ENCODE measurements around the gene ANKRD34B. TPM values are rescaled to one million over a fixed set of nuclear protein-coding genes. Genes with fewer than 3 reads are reported as not detected.

Gene ANKRD34B
- total RNA-seq, 2 donors from 2014 or later = 0.20 to 0.49 TPM

- no peaks in the 10 kb centered on the region for H3K27me3 ChIP-seq (ENCODE audit: control insufficient read depth, insufficient read depth, low read length, poor library complexity, severe bottlenecking)
- no peak overlapping the region for H3K27ac Mint-ChIP-seq
- H3K27ac ChIP-seq (ENCODE audit: low read depth, low read length) = no peak overlapping the region
- no peak overlapping the region for H3K4me3 ChIP-seq (ENCODE audit: low read length)
- no peak overlapping the region for H3K4me3 Mint-ChIP-seq
- no peaks in the 10 kb centered on the region for H3K9me3 ChIP-seq (ENCODE audit: control insufficient read depth, low read length)
- TF ChIP-seq CTCF (conservative IDR thresholded peaks at IDR 0.05) = no peak
- no peaks in the 10 kb centered on the region for H3K4me1 ChIP-seq (ENCODE audit: control insufficient read depth, insufficient read depth, low read length)
- no peaks in the 10 kb centered on the region for H3K9me3 Mint-ChIP-seq
- H3K36me3 Mint-ChIP-seq (ENCODE audit: low read depth) = no peaks in the 10 kb centered on the region
- no peaks in the 10 kb centered on the region for H3K36me3 ChIP-seq (ENCODE audit: control insufficient read depth, insufficient read depth, low read length)
- no peak for DNase-seq
- 73 to 100% methylated on average over 1 of the region's 1 CpG for WGBS, 2 experiments (ENCODE audit: insufficient coverage in 1 of 2, insufficient read length in 1 of 2)
- peaks cover 9% of the 10 kb centered on the region for H3K4me1 Mint-ChIP-seq
- H3K9ac ChIP-seq (ENCODE audit: extremely low read depth, low read length, poor library complexity, severe bottlenecking) = no peak overlapping the region
- H3K27me3 Mint-ChIP-seq (ENCODE audit: insufficient read depth) = no peaks in the 10 kb centered on the region
These were observed 22.0 kb upstream of the ANKRD34B start for GRCh38 chr5:80592105-80592504.

GRCh38 chr5:80591352-80591751 lies 21.3 kb upstream of the ANKRD34B start:
- no peaks in the 10 kb centered on the region for H3K27me3 Mint-ChIP-seq (ENCODE audit: insufficient read depth)
- no peak for TF ChIP-seq CTCF (conservative IDR thresholded peaks at IDR 0.05)
- Histone ChIP-seq H3K27ac (ENCODE audit: low read depth, low read length) (no peak overlapping the region), H3K9me3 (ENCODE audit: control insufficient read depth, low read length) (no peaks in the 10 kb centered on the region), H3K9ac (ENCODE audit: extremely low read depth, low read length, poor library complexity, severe bottlenecking) (no peak overlapping the region), H3K4me1 (ENCODE audit: control insufficient read depth, insufficient read depth, low read length) (no peaks in the 10 kb centered on the region), H3K4me3 (ENCODE audit: low read length) (no peak overlapping the region), H3K36me3 (ENCODE audit: control insufficient read depth, insufficient read depth, low read length) (no peaks in the 10 kb centered on the region), H3K27me3 (ENCODE audit: control insufficient read depth, insufficient read depth, low read length, poor library complexity, severe bottlenecking) (no peaks in the 10 kb centered on the region)
- peaks cover 9% of the 10 kb centered on the region for H3K4me1 Mint-ChIP-seq
- 78 to 100% methylated on average over 1 to 3 of the region's 3 CpGs for WGBS, 2 experiments (ENCODE audit: insufficient coverage in 1 of 2, insufficient read length in 1 of 2)
- H3K36me3 Mint-ChIP-seq (ENCODE audit: low read depth) = no peaks in the 10 kb centered on the region
- DNase-seq = no peak
- H3K9me3 Mint-ChIP-seq = no peaks in the 10 kb centered on the region
- H3K4me3 Mint-ChIP-seq = no peak overlapping the region
- H3K27ac Mint-ChIP-seq = no peak overlapping the region

GRCh38 chr5:80590766-80591165 lies 20.7 kb upstream of the ANKRD34B start:
- H3K4me3 Mint-ChIP-seq = no peak overlapping the region
- DNase-seq = no peak
- H3K27me3 Mint-ChIP-seq (ENCODE audit: insufficient read depth) = no peaks in the 10 kb centered on the region
- Histone ChIP-seq H3K27ac (ENCODE audit: low read depth, low read length) (no peak overlapping the region), H3K27me3 (ENCODE audit: control insufficient read depth, insufficient read depth, low read length, poor library complexity, severe bottlenecking) (no peaks in the 10 kb centered on the region), H3K36me3 (ENCODE audit: control insufficient read depth, insufficient read depth, low read length) (no peaks in the 10 kb centered on the region), H3K9me3 (ENCODE audit: control insufficient read depth, low read length) (no peaks in the 10 kb centered on the region), H3K9ac (ENCODE audit: extremely low read depth, low read length, poor library complexity, severe bottlenecking) (no peak overlapping the region), H3K4me1 (ENCODE audit: control insufficient read depth, insufficient read depth, low read length) (no peaks in the 10 kb centered on the region), H3K4me3 (ENCODE audit: low read length) (no peak overlapping the region)
- no peak for TF ChIP-seq CTCF (conservative IDR thresholded peaks at IDR 0.05)
- H3K36me3 Mint-ChIP-seq (ENCODE audit: low read depth) = no peaks in the 10 kb centered on the region
- H3K9me3 Mint-ChIP-seq = no peaks in the 10 kb centered on the region
- H3K4me1 Mint-ChIP-seq = peaks cover 9% of the 10 kb centered on the region
- 91 to 97% methylated on average over 5 of the region's 5 CpGs for WGBS, 2 experiments (ENCODE audit: insufficient coverage in 1 of 2, insufficient read length in 1 of 2)
- no peak overlapping the region for H3K27ac Mint-ChIP-seq

Measured in endodermal cell (in vitro differentiated cells).